ENCODE results near the gene CCDC184. TPM values are rescaled to one million over a fixed set of nuclear protein-coding genes. Genes with fewer than 3 reads are reported as not detected.

CCDC184 gene
- total and polyA plus RNA-seq, 4 donors, result 0.07 to 0.13 (median 0.08) TPM; not detected in 1

- Histone ChIP-seq H3K27ac (ENCODE audit: low read depth in 1 of 2, low read length in 2 of 2) (no peak overlapping the region), H3K27me3 (ENCODE audit: control insufficient read depth in 4 of 4, insufficient read depth in 4 of 4, low read length in 3 of 4) (no peaks in the 10 kb centered on the region), H3K9ac (ENCODE audit: low read depth in 1 of 2, low read length in 2 of 2) (no peak overlapping the region), H3K4me3 (ENCODE audit: low read depth in 1 of 3, low read length in 3 of 3) (no peak overlapping the region), H3K36me3 (ENCODE audit: control insufficient read depth in 4 of 4, insufficient read depth in 3 of 4, low read depth in 1 of 4, low read length in 3 of 4) (no peaks in the 10 kb centered on the region), H3K9me3 (ENCODE audit: control insufficient read depth in 4 of 4, low read length in 3 of 4) (no peaks in the 10 kb centered on the region), H3K4me1 (ENCODE audit: control insufficient read depth in 4 of 4, insufficient read depth in 4 of 4, low read length in 3 of 4) (peaks cover 0 to 3% (median 0%) of the 10 kb centered on the region in 4 donors)
- TF ChIP-seq NR2F2 (IDR thresholded peaks at IDR 0.05) (no peak), GABPA (IDR thresholded peaks at IDR 0.05 in 1 of 2, conservative IDR thresholded peaks at IDR 0.05 in 1 of 2) (no peak), YY1 (IDR thresholded peaks at IDR 0.05) (no peak), ZBTB33 (IDR thresholded peaks at IDR 0.05) (no peak), HNF4A (conservative IDR thresholded peaks at IDR 0.05) (no peak), ATF3 (IDR thresholded peaks at IDR 0.05) (no peak), JUND (IDR thresholded peaks at IDR 0.05) (no peak), RXRA (IDR thresholded peaks at IDR 0.05) (no peak), SP1 (IDR thresholded peaks at IDR 0.05) (no peak), TAF1 (conservative IDR thresholded peaks at IDR 0.05) (no peak), MAX (IDR thresholded peaks at IDR 0.05) (no peak), FOXA2 (IDR thresholded peaks at IDR 0.05) (no peak), RAD21 (IDR thresholded peaks at IDR 0.05) (no peak), HNF4G (IDR thresholded peaks at IDR 0.05) (no peak), REST (IDR thresholded peaks at IDR 0.05) (no peak), CTCF (IDR thresholded peaks at IDR 0.05; ENCODE audit: low read depth, low read length, missing input control) (no peak)
- WGBS, result 57% methylated on average over 5 of the region's 5 CpGs
- DNase-seq (ENCODE audit: low spot score), result no peak
These were observed 20.2 kb upstream of the CCDC184 start for GRCh38 chr12:48163150-48163747.

Measured in liver (tissue), 9 donors.